HAP-1 (cell line): ENCODE measurements around the gene VASN.

Experiments
- DNase-seq, 2 experiments: peaks; one replicate each; pipeline ENCODE4 v3.0.0-alpha.2; 2016 to 2020; ENCODE audit warnings: low spot score in 2 of 2
- H3K27me3 ChIP-seq: fragments of 250-450 bp; sonication (Bioruptor Pico); 2 replicates; pipeline ENCODE4 v1.5.1; 2020; ENCODE audit warnings: low read depth, mild to moderate bottlenecking, moderate library complexity
- H3K36me3 ChIP-seq: fragments of 250-450 bp; sonication (Bioruptor Pico); replicated peaks from 2 replicates; pipeline ENCODE4 v1.5.1; 2020; ENCODE audit warnings: mild to moderate bottlenecking
- H3K4me1 ChIP-seq: fragments of 250-450 bp; sonication (Bioruptor Pico); 2 replicates; pipeline ENCODE4 v1.5.1; 2020; ENCODE audit warnings: mild to moderate bottlenecking
- H3K4me3 ChIP-seq: fragments of 250-450 bp; sonication (Bioruptor Pico); 2 replicates; pipeline ENCODE4 v1.5.1; 2020; ENCODE audit warnings: mild to moderate bottlenecking, moderate library complexity
- H3K9me3 ChIP-seq: fragments of 250-450 bp; sonication (Bioruptor Pico); 2 replicates; pipeline ENCODE4 v1.5.1; 2020; ENCODE audit warnings: mild to moderate bottlenecking, moderate library complexity
- in situ Hi-C: fragments of 300-500 bp; cut with MboI; formaldehyde crosslinking; loops from 3 replicates; pipeline ENCODE4 v1.14.3; 2020; ENCODE audit warnings: low sequenced_read_pairs, inconsistent platforms, mixed read lengths

VASN gene

DNA sequence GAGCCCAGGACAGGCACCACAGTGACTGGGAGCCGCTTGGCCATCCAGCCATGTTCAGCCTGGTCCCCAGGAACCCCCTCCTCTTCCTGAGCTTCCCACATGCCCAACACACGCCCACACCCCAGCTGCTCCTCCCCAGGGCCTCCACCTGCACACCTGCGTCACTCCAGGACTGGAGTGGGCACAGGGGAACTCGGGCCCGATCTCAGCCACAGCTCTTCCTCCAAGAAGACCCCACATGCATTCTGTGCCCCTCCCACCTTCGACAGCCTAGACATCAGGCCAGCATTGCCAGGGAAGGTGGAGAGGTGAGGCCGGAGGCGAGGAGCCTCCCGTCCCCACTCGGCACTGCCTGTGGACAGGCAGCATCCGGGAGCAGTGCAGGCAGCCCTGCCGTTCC lies 6.0 kb upstream of the VASN start:
- no peak for DNase-seq
- H3K4me1 ChIP-seq, result no peaks in the 10 kb centered on the region
- H3K4me3 ChIP-seq, result no peak overlapping the region
- H3K27me3 ChIP-seq, result no peaks in the 10 kb centered on the region
- H3K9me3 ChIP-seq, result no peaks in the 10 kb centered on the region
- in situ Hi-C loops, result no loop called here
- peaks cover 2% of the 10 kb centered on the region for H3K36me3 ChIP-seq

DNA sequence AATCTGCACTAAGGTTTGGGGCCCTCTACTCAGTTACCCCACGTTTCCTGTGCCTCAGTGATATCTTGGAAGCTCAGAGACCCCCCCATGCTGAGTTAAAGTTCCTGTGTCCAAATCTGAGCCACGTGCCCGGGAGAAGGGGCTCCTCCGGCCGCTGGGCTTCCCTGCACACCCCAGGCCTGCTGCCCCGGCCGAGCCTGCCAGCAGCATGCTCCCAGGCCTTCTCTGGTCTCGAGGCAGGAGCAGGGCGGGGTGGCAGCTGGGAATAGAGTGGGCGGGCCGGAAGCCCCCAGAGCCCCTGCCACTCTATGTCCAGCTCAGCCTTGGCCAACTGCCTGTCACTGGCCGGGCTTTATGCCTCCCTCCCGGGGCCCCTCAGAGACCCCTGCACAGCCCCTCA lies 5.6 kb upstream of the VASN start:
- Histone ChIP-seq H3K4me3 (no peak overlapping the region), H3K4me1 (no peaks in the 10 kb centered on the region), H3K9me3 (no peaks in the 10 kb centered on the region), H3K27me3 (no peaks in the 10 kb centered on the region), H3K36me3 (peaks cover 2% of the 10 kb centered on the region)
- DNase-seq, result no peak
- in situ Hi-C loops, result no loop called here

DNA sequence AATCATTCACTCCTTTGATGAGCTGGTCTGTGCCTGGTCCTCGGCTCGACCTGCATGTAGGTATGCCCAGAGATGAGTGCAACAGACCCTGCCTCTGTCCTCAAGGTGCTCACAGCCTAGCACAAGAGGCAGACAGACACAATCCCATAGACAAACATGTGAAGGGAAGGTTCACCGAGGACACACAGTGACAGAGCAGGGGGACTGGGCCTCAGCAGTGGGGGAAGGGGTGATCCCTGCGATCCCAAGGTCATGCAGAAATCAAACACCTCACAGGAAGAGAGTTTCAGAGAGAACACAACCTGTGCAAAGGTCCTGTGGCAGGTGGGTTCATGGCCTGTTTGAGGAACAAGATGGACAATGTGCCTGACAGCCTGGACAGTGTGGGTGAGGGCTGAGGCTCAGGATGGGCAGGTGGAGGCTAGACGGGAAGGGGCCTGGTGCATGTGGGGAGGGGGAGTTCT lies 4.2 kb upstream of the VASN start:
- no peaks in the 10 kb centered on the region for H3K4me1 ChIP-seq
- DNase-seq, result no peak
- no peaks in the 10 kb centered on the region for H3K27me3 ChIP-seq
- no peaks in the 10 kb centered on the region for H3K9me3 ChIP-seq
- H3K36me3 ChIP-seq, result peaks cover 2% of the 10 kb centered on the region
- no peak overlapping the region for H3K4me3 ChIP-seq
- in situ Hi-C loops, result no loop called here

DNA sequence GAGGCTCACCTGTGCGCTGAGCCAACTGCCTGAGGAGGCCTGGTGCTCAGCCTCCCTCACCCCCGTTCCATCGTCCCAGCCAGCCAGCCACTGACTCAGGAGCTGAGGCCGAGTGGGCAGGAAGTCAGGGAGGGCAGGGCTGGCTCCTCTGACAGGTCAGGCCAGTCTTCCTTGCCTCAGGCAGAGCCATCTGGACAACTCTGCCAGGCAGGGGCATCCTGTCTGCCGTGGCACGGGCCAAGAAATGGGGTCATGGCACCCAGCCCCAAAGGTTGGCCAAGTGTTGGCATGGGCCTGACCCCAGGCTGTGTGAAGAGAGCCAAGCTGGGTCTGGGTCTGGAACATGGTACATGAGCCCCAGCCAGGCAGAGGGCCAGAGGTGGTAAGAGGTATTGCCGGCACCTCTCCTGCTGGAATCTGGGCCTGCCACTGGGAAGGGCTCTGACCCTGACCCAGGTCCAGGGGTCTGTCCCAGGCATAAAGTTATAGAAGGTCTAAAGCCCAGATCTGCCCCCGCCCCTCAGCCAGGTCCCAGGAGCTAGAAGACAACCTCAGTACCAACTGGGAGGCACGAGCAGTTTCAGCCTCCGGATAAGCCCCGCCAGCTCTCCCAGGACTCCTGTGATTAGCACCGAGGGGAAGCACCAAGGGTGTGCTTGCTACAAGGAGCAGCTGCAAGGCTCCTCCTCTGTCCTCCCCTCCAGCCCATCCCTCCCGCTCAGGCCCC lies 2.5 kb upstream of the VASN start:
- Histone ChIP-seq H3K4me3 (no peak overlapping the region), H3K4me1 (no peaks in the 10 kb centered on the region), H3K27me3 (no peaks in the 10 kb centered on the region), H3K9me3 (no peaks in the 10 kb centered on the region), H3K36me3 (peaks cover 2% of the 10 kb centered on the region; the same call in 1 of the 2 replicates)
- in situ Hi-C loops, result no loop called here
- DNase-seq, result no peak

DNA sequence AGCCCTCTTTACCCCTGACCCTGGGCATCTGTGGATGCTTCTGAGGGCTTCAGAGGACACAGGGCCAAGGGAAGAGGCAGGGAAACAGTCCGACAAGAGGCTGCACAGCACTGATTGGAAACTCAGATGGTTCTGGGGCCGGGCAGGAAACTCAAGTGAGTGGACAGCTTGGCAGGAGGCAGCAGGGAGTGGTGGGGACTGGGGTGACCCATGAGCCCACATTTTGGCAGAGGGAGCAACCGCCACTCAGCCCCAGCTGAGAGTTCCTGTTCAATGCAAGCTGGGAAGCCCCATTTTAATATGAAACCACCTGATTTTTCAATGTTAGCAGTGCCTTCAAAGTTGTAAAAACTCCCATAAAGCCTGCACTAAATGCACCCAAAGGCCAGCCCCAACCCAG lies 1.5 kb upstream of the VASN start:
- H3K36me3 ChIP-seq, result 0 out of 2 replicates have a peak, but pooled peaks cover 1% of the 10 kb centered on the region
- DNase-seq, result no peak
- no peak overlapping the region for H3K4me3 ChIP-seq
- H3K9me3 ChIP-seq, result no peaks in the 10 kb centered on the region
- no peaks in the 10 kb centered on the region for H3K4me1 ChIP-seq
- in situ Hi-C loops, result no loop called here
- no peaks in the 10 kb centered on the region for H3K27me3 ChIP-seq

DNA sequence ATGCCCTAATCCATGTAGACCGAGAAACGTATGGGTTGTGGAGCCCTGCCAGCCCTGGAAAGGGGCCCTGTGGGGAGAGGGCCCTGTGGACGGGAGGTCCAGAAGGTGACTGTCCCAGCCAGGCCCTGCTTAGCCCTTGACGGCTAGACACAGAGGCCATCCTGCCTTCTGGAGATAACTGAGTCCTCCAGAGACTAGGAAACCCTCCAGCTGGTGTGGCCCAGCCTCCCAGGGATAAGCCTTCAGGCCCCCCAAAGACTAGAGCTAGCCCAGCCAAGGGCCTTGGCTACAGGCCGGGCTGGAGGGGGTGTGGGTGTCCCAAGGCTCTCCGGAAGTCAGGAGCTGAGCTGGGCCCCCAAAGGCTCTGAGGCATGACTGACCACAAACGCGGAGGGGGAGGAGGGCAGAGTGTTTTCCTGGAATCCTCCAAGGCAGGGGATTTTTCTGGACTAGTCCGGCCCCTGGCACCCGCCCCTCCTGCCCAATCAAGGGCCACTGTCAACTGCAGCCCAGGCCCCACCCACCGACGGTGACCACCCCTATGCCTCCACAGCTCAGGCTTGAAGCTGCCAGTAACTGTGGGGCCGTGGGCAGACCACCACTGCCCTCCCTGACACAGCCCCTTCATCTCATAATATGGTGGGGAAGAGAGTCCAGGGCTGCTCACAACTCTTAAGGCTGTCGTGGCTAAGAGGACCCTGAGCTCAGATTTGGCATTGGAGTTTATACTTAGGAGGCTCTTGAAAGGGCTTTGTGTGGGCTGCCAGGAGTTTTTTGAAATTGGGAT lies 885 bp upstream of the VASN start:
- in situ Hi-C loops, result no loop called here
- DNase-seq, result no peak
- no peaks in the 10 kb centered on the region for H3K4me1 ChIP-seq
- no peaks in the 10 kb centered on the region for H3K27me3 ChIP-seq
- no peak overlapping the region for H3K4me3 ChIP-seq
- no peaks in the 10 kb centered on the region for H3K9me3 ChIP-seq
- H3K36me3 ChIP-seq, result no peaks in the 10 kb centered on the region

DNA sequence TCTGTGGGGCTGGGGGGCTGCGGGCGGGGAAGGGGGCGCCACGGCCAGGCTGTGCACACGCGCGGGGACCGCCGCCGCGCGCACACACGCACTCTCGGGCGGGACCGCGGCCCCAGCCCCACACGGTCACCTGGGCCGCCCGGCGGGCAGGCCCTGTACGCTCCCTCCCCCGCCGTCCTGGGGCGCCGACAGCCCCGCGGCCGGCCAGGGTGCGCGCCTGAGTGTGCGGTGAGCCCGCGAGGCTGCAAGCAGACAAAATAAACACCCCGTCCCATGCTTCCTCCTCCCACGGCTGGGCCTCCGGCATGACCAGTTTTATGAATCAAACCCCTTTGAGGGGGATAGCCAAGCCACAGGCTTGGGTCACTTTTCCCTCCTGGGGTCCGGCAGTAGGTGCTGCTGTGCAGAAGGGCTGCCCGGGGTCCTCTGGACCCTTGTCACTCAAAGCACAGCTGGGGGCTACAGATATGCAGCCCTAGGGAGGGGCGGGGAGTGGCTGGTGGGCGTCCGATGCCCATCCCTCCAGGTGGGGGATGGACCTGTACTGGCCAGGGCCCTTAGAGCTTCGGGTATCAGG lies 441 bp downstream of the VASN start:
- in situ Hi-C loops, result no loop called here
- DNase-seq, result no peak
- H3K4me1 ChIP-seq, result no peaks in the 10 kb centered on the region
- H3K36me3 ChIP-seq, result no peaks in the 10 kb centered on the region
- no peak overlapping the region for H3K4me3 ChIP-seq
- no peaks in the 10 kb centered on the region for H3K27me3 ChIP-seq
- H3K9me3 ChIP-seq, result no peaks in the 10 kb centered on the region

DNA sequence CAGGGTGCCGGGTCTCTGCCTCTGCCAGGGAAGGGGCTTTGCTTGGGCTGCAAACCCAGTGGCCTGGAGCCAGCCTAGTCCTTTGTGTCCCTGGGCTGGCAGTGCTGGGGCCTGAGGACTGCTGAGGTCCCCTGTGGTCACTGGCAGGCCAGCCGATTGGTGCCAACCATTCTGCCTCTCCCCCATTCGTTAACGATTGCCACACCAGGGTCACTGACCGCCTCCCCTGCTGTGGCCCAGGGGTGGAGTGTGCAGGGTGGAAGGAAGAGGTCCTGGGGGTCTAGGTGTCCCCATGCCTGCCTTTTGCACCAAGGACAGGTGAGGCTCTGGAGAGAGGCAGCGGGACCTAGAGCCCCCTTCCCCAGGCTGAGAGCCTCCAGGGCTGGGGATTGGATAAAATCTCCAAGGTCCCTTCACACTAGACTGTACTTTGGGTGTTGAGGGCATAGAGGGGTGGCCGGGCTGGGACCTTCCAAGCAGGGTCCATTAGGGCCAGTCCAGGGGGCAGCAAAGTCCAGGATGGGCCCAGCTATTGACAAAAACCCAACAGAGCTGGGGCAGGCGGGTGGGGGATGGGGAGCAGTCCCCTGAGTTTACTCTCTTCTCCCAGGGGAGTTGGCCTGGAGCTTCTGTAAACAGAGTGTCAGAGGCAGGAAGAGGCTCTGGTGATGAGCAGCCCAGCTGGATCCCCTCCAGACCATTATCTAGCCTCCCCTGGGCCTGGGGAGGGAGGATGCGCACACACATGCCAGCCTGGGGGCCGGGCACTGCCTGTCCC lies 1.1 kb downstream of the VASN start:
- H3K4me3 ChIP-seq, result no peak overlapping the region
- in situ Hi-C loops, result no loop called here
- no peaks in the 10 kb centered on the region for H3K4me1 ChIP-seq
- no peaks in the 10 kb centered on the region for H3K27me3 ChIP-seq
- no peak for DNase-seq
- no peaks in the 10 kb centered on the region for H3K9me3 ChIP-seq
- H3K36me3 ChIP-seq, result no peaks in the 10 kb centered on the region

DNA sequence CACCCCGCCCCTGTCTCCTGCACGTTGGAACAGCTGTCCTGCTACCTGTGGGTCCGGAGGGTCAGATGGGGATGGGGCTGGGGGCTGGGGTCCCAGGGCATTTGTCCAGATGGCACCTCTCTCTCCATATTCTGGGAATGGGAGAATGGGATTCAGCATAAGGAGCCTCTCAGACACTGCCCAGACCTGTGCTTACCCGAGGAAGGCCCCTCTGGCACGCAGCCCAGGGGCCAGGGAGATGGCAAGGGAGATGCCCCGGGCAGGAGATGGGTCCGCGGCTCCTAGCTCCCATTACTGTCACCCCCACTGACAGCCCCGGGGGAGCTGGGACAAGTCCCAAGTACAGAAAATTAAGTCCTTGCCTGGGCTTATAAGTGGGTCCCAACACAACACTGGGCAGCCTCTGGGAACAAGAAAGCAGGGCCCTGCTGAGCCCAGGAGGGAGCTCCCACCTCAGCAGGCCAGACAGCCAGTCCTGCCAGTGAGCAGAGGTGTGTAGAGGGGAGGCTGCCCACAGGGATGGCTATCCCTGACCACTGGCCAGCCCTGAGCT lies 1.8 kb downstream of the VASN start:
- H3K27me3 ChIP-seq, result no peaks in the 10 kb centered on the region
- no peaks in the 10 kb centered on the region for H3K4me1 ChIP-seq
- in situ Hi-C loops, result no loop called here
- no peak for DNase-seq
- H3K36me3 ChIP-seq, result no peaks in the 10 kb centered on the region
- no peak overlapping the region for H3K4me3 ChIP-seq
- no peaks in the 10 kb centered on the region for H3K9me3 ChIP-seq

DNA sequence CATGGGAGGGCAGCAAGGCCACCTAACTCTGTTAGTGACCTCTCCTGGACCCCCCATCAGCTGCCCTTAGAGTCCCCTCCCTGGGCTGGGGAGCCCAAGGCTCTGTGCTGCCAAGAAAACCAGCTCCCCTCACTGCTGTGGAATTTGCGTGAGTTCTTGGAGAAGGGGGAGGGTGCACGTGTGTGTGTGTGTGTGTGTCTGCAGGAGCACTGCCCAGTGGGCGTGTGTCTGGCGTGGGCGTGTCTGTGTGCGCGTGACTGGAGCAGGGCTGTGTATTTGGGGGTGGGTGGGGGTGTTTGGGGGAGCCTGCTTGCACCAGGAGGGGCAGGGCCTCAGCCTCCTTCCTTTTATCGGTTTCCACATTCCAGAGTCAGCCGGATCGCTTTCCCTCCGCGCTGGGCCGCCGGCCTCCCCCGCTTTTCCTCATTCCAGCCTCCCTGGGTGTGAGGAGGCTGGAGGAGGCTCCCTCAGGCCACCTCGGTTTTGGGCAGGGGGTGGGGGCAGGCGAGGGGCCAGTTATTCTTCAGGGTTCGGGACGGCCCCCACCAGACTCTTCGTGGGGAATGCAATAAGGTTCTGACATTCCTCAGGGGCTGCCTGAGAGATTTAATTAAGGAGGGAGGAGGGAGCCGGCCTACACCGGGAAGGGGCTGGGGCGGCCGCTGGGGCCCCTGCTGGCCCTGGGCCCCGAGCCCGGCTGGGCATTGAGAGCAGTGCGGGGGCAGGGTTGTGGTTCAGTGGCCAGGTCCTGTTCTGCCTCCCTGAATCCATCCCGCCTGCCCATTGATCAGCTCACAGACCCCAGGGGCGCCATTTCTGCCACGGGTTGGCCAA lies 2.5 kb downstream of the VASN start:
- in situ Hi-C loops, result no loop called here
- DNase-seq, result no peak
- no peaks in the 10 kb centered on the region for H3K9me3 ChIP-seq
- H3K36me3 ChIP-seq, result no peaks in the 10 kb centered on the region
- H3K4me1 ChIP-seq, result no peaks in the 10 kb centered on the region
- H3K27me3 ChIP-seq, result no peaks in the 10 kb centered on the region
- H3K4me3 ChIP-seq, result no peak overlapping the region

DNA sequence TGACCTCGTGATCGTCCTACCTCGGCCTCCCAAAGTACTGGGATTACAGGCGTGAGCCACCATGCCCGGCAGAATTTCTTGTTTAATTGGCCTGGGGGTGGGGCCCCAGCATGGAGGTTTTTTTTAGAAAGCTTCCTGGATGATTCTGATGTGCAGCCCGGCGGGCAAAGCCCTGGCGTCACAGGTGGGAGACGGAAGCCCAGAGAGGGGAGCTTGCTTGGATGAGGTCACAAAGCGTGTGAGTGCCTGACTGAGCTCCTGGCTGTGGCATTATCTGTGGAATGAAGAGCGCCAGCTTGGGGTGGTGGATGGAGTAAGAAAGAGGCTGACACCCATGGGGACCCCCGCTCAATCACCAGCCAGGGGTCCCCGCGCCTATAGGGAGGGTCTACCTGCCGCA lies 4.1 kb downstream of the VASN start:
- no peak overlapping the region for H3K4me3 ChIP-seq
- no peaks in the 10 kb centered on the region for H3K9me3 ChIP-seq
- H3K27me3 ChIP-seq, result no peaks in the 10 kb centered on the region
- H3K36me3 ChIP-seq, result no peaks in the 10 kb centered on the region
- no peaks in the 10 kb centered on the region for H3K4me1 ChIP-seq
- no peak for DNase-seq
- in situ Hi-C loops, result no loop called here

DNA sequence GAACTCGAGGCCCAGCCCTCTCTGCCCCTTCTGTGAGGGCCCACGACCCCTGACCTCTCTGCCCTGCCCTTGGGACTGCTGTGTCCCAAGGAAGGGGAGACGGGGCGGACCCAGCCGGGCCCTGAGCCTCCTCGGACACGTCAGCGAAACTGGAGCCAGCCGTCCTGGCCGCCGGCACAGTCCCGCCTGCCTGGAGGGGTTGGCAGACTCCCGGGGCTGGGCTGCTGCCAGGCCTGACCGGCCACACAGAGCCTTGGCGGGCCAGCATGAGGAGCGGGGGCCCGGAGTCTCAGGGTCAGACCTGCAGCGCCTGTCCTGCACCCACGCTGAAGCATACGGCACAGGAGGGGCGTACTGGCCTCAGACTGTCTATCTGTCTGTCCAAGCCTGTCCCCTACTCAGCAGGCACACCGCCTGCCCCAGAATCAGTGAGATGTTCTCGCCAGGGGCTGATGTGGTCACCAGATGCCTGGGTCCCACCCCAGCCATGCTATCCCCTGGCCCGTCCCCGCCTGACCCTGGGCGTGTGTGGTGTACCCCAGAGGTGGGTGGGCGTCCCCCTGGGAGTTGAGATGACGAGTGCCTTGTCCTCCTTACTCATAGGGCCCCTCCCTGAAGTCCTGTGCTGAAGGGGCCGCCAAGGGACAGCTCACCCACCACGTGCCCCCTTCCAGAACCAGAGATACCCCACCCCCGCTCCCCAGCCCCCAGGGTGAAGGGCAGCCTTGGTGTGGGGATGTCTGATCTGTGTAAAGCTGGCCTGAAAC lies 4.7 kb downstream of the VASN start:
- no peak for DNase-seq
- H3K4me3 ChIP-seq, result no peak overlapping the region
- H3K27me3 ChIP-seq, result no peaks in the 10 kb centered on the region
- no peaks in the 10 kb centered on the region for H3K4me1 ChIP-seq
- in situ Hi-C loops, result no loop called here
- H3K9me3 ChIP-seq, result no peaks in the 10 kb centered on the region
- H3K36me3 ChIP-seq, result no peaks in the 10 kb centered on the region
